ENCODE data around the gene IDS.
"Not testable (repeated sequence)": the region's sequence is repeated elsewhere in the genome, so short reads cannot be mapped to it uniquely, and the experiment has no call there.

The IDS gene

DNA sequence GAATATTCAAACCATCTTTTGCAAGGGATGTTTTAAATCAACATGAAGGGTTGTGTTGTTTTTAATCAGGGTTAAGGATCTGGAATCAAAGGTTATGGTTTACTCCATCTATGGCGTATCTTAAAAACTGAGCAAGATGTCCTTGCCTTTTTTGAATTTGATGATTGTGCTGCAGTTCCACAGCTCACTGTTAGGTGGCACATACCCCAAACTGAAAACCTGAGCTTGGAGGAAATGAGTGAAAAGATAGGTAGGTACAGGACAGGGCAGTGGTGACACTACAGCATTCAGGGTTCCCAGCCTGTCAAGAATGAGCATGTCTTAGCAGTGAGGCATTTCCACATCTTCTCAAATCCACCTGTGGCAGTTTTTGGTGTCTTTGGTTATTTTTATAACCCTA lies 22.6 kb upstream of the IDS start:
- Histone ChIP-seq H3K27ac (no peak overlapping the region), H3K9ac (no peak overlapping the region), H4K20me1 (no peaks in the 10 kb centered on the region), H3K9me3 (no peaks in the 10 kb centered on the region), H3K27me3 (no peaks in the 10 kb centered on the region), H3K4me2 (no peak overlapping the region), H3K4me1 (peaks cover 19% of the 10 kb centered on the region; the same call in 1 of the 2 replicates), H3K36me3 (no peaks in the 10 kb centered on the region), H3K4me3 (no peak overlapping the region)
- TF ChIP-seq Cebpa-rat (IDR thresholded peaks at IDR 0.05), result no peak

DNA sequence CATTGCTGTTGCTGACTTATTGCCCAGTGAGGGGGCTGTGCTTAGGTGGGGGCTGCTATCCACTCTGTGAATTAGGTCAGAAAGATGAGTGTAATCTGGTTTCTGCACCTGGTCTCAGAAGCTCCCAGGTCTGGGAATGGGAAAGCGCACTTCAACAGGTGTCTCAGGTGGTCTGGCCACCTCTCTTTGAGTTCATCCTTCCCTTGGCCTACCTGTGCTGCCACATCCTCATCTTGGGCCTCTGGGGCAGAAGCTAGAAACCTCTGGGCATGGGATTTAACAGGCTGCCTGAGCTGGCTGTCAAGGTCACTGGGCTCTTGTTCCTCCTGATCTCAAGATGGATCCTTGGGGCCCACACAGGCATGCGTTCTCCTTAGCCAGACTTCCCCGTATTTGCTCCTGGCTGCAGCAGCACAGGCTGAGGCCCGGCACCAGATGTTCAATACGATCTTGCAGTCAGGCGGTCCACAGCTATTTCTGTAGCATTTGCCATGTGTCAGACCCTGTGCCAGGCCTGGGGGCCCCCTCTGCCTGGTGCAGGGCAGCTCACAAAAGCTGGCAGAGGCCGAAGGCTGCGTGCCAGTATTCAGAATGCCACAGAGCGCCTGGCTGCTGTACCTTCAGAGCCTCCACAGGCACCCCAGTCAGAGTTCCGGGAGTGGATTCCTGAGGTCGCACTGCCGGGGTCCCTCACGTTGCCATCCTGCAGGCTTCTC lies 21.4 kb upstream of the IDS start:
- H3K4me1 ChIP-seq, result peaks cover 19% of the 10 kb centered on the region; the same call in 1 of the 2 replicates
- H3K27ac ChIP-seq, H4K20me1 ChIP-seq, H3K27me3 ChIP-seq, H3K9ac ChIP-seq, H3K4me2 ChIP-seq, H3K9me3 ChIP-seq, H3K36me3 ChIP-seq, H3K4me3 ChIP-seq: not testable (repeated sequence)

DNA sequence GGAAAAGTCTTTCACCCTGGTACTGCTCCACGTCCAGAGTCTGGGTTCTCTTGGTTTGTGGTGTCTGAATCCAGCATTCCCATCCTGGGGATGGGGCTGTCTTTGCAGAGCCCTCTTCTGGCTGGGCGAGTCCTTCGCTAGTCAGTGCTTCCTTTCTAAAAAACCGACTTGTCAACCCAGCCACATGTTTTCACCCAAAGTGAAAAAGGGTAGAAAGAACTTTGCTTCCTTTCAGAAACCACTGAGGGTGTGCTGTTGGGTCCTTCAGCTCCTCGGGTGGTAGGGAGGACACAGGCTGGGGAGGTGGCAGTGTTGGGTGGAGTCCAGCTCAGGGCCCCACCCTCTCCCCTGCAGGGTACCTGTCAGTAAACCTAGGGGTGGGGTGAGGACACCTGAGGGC lies 20.8 kb upstream of the IDS start:
- peaks cover 19% of the 10 kb centered on the region; the same call in 1 of the 2 replicates for H3K4me1 ChIP-seq
- not testable (repeated sequence) for H3K9ac ChIP-seq, H3K9me3 ChIP-seq, H3K27me3 ChIP-seq, H3K4me2 ChIP-seq, H4K20me1 ChIP-seq, H3K4me3 ChIP-seq, H3K27ac ChIP-seq, H3K36me3 ChIP-seq

DNA sequence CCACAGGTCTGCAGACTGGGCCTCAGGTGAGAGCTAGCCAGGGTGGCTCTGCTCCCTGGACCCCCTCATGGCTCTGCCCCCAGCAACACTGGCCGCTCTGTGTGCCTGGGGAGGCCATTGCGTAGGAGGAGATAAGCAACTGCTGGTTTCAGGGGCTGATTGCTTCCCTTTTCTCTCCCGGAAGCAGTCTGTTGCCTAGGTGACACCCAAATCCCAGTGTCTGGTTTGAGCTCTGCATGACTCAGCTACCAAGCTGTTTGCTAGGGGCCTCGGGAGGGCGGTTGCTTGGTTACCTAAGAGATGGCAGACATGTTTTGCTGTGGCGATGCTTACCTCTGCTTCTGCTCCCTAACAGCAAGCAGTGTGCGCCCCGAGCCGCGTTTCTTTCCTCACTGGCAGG lies 20.3 kb upstream of the IDS start:
- not testable (repeated sequence) for H3K27ac ChIP-seq, H3K9ac ChIP-seq, H3K27me3 ChIP-seq, H3K9me3 ChIP-seq, H3K4me3 ChIP-seq, H3K36me3 ChIP-seq, H4K20me1 ChIP-seq
- peaks cover 19% of the 10 kb centered on the region; the same call in 1 of the 2 replicates for H3K4me1 ChIP-seq
- peak overlapping the region; percentile 42; the same call in 1 of the 2 replicates for H3K4me2 ChIP-seq

DNA sequence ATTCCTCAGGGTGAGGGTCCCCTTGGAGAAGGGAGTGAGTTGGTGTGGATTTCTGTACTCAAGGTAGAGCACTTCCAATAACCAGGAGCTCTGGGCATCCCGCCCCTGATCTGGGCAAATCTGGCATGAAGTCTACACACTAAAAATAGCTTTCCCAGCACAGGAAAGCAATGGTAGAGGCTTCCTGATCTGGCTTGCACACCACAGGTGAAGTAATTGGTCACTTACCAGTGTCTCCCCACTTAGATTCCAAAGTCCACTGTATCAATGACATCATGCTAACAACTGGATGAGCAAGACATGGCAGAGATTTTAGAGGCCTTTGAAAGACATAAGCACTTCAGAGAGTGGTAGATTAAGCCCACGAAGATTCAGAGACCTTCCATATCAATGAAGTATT lies 17.8 kb upstream of the IDS start:
- no peaks in the 10 kb centered on the region for H3K9me3 ChIP-seq
- H3K4me3 ChIP-seq, result no peak overlapping the region
- H3K9ac ChIP-seq, result no peak overlapping the region
- no peak for TF ChIP-seq Cebpa-rat (IDR thresholded peaks at IDR 0.05)
- no peaks in the 10 kb centered on the region for H3K27me3 ChIP-seq
- no peak overlapping the region for H3K4me2 ChIP-seq
- no peak overlapping the region for H3K27ac ChIP-seq
- H4K20me1 ChIP-seq, result no peaks in the 10 kb centered on the region
- peaks cover 19% of the 10 kb centered on the region; the same call in 1 of the 2 replicates for H3K4me1 ChIP-seq
- H3K36me3 ChIP-seq, result no peaks in the 10 kb centered on the region

DNA sequence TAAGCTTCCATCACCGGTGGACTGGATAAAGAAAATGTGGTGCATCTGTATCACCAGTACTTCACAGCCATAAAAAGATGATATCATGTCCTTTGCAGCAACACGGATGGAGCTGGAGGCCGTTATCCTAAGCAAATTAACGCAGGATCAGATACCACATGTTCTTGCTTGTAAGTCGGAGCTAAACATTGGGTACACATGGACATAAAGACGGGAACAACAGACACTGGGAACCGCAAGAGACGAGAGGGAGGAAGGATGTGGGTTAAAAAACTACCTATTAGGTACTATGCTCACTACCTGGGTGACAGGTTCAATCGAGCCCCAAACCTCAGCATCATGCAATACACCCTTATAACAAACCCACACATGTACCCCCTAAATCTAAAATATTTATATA lies 16.3 kb upstream of the IDS start:
- Histone ChIP-seq H3K4me2 (no peak overlapping the region), H3K4me1 (peaks cover 19% of the 10 kb centered on the region; the same call in 1 of the 2 replicates), H3K27me3 (no peaks in the 10 kb centered on the region), H3K36me3 (no peaks in the 10 kb centered on the region), H3K27ac (no peak overlapping the region), H4K20me1 (no peaks in the 10 kb centered on the region), H3K9me3 (no peaks in the 10 kb centered on the region), H3K4me3 (no peak overlapping the region), H3K9ac (no peak overlapping the region)
- no peak for TF ChIP-seq Cebpa-rat (IDR thresholded peaks at IDR 0.05)

DNA sequence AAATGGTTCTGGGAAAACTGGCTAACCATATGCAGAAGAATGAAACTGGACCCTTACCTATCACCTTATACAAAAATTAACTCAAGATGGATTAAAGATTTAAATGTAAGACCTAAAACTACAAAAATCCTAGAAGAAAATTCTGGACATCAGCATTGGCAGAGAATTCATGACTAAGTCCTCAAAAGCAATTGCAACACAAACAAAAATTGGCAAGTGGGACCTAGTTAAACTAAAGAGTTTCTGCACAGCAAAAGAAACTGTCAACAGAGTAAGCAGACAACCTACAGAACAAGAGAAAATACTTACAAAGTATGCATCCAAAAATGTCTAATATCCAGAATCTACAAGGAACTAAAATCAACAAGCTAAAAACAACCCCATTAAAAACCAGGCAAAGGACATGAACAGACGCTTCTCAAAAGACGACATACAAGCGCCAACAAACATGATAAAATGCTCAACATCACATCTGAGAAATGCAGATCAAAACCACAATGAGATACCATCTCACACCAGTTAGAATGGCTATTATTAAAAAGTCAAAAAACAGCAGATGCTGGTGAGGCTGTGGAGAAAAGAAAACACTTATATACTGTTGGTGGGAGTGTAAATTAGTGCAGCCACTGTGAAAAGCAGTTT lies 15.7 kb upstream of the IDS start:
- H4K20me1 ChIP-seq, H3K9ac ChIP-seq, H3K4me2 ChIP-seq, H3K27ac ChIP-seq, H3K4me3 ChIP-seq, H3K27me3 ChIP-seq, H3K9me3 ChIP-seq, H3K36me3 ChIP-seq: not testable (repeated sequence)
- peaks cover 13% of the 10 kb centered on the region; the same call in 1 of the 2 replicates for H3K4me1 ChIP-seq

DNA sequence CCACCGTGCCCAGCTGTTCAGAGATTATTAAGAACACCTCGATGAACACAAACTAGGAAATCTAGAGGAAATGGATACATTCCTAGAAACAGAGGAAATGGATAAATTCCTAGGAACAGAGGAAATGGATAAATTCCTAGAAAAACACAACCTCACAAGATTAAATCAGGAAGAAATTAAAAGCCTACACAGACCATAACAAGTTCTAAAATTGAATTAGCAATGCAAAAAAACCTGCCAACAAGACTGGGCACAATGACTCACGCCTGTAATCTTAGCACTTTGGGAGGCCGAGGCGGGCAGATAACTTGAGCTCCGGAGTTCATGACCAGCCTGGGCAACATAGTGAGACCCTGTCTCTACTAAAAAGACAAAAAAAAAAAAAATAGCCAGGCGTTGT lies 13.1 kb upstream of the IDS start:
- Histone ChIP-seq H3K9me3 (no peaks in the 10 kb centered on the region), H3K4me1 (peaks cover 12% of the 10 kb centered on the region), H3K27me3 (no peaks in the 10 kb centered on the region), H3K36me3 (no peaks in the 10 kb centered on the region), H4K20me1 (no peaks in the 10 kb centered on the region), H3K4me3 (no peak overlapping the region), H3K9ac (no peak overlapping the region), H3K4me2 (no peak overlapping the region), H3K27ac (no peak overlapping the region)
- no peak for TF ChIP-seq Cebpa-rat (IDR thresholded peaks at IDR 0.05)

DNA sequence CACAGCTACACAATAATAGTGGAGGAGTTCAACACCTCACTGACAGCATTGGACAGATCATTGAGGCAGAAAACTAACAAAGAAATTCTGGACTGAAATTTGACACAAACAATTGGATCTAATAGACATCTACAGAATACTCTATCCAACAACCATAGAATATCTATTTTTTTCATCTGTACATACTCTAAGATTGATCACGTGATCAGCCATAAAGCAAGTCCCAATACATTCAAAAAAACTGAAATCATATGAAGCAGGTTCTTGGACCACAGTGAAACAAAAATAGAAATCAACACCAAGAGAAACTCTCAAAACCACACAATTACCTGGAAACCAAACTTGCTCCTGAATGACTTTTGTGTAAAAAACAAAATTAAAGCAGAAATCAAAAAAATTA lies 12.2 kb upstream of the IDS start:
- no peak for TF ChIP-seq Cebpa-rat (IDR thresholded peaks at IDR 0.05)
- H3K4me2 ChIP-seq, result no peak overlapping the region
- H3K9ac ChIP-seq, result no peak overlapping the region
- no peak overlapping the region for H3K4me3 ChIP-seq
- H3K9me3 ChIP-seq, result no peaks in the 10 kb centered on the region
- peaks cover 12% of the 10 kb centered on the region for H3K4me1 ChIP-seq
- H3K27ac ChIP-seq, result no peak overlapping the region
- H3K27me3 ChIP-seq, result no peaks in the 10 kb centered on the region
- H3K36me3 ChIP-seq, result no peaks in the 10 kb centered on the region
- H4K20me1 ChIP-seq, result no peaks in the 10 kb centered on the region

DNA sequence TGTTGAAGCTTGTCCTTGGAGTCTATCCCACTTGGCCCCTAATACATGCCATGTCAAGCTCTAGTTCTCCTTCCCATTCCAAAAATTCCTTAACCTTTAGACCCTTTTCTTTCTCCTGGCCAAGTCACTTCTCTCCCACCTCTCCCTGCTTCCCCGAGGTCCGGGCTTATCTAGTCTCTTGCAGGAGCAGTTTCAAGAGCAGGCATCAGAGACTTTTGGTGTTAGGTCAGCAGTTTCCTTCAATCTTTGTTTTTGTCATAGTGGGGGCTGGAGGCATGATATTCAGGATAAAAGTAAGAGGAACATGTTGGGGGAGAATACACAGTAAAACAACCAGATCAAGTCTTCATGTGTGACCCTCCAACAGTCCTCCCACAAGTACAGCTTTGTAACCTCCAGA lies 11.5 kb upstream of the IDS start:
- no peak overlapping the region for H3K9ac ChIP-seq
- no peak overlapping the region for H3K27ac ChIP-seq
- H3K4me3 ChIP-seq, result no peak overlapping the region
- no peaks in the 10 kb centered on the region for H3K36me3 ChIP-seq
- no peaks in the 10 kb centered on the region for H3K27me3 ChIP-seq
- no peaks in the 10 kb centered on the region for H3K9me3 ChIP-seq
- H3K4me1 ChIP-seq, result peaks cover 12% of the 10 kb centered on the region
- no peaks in the 10 kb centered on the region for H4K20me1 ChIP-seq
- H3K4me2 ChIP-seq, result no peak overlapping the region
- no peak for TF ChIP-seq Cebpa-rat (IDR thresholded peaks at IDR 0.05)

Data from BLaER1 (cell line).